ENCODE data around the gene CHCHD10.

DNA sequence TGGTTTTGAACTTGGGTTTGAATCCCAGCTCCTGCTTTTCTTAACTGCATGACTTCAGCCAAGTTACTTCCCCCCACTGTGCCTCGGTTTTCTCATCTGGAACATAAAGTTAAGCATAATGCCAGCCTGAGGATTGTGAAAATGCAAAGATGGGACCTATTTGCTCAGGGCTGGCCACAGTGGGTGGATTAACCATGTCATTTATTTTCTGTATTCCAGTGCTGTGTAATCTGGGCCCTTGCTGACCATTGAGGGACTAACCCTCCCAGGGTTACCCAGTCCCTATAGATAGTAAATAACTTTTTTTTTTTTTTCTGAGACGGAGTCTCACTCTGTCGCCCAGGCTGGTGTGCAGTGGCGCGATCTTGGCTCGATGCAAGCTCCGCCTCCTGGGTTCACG is 12.1 kb downstream of the CHCHD10 start:
- TF ChIP-seq, protein P1, sequence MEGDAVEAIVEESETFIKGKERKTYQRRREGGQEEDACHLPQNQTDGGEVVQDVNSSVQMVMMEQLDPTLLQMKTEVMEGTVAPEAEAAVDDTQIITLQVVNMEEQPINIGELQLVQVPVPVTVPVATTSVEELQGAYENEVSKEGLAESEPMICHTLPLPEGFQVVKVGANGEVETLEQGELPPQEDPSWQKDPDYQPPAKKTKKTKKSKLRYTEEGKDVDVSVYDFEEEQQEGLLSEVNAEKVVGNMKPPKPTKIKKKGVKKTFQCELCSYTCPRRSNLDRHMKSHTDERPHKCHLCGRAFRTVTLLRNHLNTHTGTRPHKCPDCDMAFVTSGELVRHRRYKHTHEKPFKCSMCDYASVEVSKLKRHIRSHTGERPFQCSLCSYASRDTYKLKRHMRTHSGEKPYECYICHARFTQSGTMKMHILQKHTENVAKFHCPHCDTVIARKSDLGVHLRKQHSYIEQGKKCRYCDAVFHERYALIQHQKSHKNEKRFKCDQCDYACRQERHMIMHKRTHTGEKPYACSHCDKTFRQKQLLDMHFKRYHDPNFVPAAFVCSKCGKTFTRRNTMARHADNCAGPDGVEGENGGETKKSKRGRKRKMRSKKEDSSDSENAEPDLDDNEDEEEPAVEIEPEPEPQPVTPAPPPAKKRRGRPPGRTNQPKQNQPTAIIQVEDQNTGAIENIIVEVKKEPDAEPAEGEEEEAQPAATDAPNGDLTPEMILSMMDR (conservative IDR thresholded peaks at IDR 0.05), result no peak
- TF ChIP-seq EZH2 (IDR thresholded peaks at IDR 0.05; ENCODE audit: low read depth), result no peak

All from PC-9 (cell line).